ENCODE measurements around the gene UNC80. TPM values are rescaled to one million over a fixed set of nuclear protein-coding genes. Genes with fewer than 3 reads are reported as not detected.
A peak's percentile ranks its signal among the peaks of the same experiment; 100 is the strongest.

Gene UNC80
- total RNA-seq, 4 donors from 2014 or later: under 0.01 to 0.67 (median 0.06) TPM

DNA sequence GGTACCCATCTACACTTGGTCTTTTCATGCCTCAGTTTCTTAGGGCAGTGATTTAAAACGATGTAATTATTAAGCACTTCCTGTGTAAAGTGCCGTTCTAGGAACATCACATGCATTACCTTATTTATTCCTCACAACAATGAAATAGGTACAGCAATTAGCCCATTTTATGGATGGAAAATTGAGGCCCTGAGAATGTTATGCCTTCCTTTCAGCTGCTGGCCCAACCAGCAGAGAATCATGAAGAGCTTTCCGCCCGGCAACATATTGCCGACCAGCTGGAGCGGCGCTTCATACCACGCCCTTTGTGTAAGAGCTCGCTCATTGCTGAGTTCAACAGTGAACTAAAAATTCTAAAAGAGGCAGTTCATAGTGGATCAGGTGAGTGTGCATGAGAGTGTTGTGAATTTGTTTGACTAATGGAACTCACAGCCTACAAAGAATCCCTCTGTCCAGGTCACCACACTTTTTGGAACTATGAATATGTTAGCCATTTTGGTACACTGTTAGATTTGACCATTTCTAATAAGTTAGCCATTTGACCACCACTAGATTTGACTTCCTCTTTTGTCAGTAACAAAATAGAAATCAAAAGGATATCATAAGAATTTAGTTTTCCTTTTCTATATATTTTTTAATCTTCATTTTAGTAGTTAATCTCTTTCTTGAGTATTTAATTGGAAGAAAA, 205.2 kb downstream of the UNC80 start:
- TF ChIP-seq POLR2AphosphoS5 (IDR thresholded peaks at IDR 0.05) (no peak), POLR2A (IDR thresholded peaks at IDR 0.05) (no peak), EP300 (IDR thresholded peaks at IDR 0.05) (no peak)
- TF ChIP-seq, protein P1, sequence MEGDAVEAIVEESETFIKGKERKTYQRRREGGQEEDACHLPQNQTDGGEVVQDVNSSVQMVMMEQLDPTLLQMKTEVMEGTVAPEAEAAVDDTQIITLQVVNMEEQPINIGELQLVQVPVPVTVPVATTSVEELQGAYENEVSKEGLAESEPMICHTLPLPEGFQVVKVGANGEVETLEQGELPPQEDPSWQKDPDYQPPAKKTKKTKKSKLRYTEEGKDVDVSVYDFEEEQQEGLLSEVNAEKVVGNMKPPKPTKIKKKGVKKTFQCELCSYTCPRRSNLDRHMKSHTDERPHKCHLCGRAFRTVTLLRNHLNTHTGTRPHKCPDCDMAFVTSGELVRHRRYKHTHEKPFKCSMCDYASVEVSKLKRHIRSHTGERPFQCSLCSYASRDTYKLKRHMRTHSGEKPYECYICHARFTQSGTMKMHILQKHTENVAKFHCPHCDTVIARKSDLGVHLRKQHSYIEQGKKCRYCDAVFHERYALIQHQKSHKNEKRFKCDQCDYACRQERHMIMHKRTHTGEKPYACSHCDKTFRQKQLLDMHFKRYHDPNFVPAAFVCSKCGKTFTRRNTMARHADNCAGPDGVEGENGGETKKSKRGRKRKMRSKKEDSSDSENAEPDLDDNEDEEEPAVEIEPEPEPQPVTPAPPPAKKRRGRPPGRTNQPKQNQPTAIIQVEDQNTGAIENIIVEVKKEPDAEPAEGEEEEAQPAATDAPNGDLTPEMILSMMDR (IDR thresholded peaks at IDR 0.05): no peak
- Histone ChIP-seq H3K27ac (no peak overlapping the region), H3K36me3 (no peaks in the 10 kb centered on the region), H3K4me1 (no peaks in the 10 kb centered on the region), H3K9me3 (no peaks in the 10 kb centered on the region), H3K4me3 (no peak overlapping the region), H3K27me3 (peaks cover 5% of the 10 kb centered on the region)
- no peak for ATAC-seq
- 42 to 84% methylated on average over 2 to 9 of the region's 9 CpGs for WGBS, 2 donors (ENCODE audit: low coverage in 1 of 2)

DNA sequence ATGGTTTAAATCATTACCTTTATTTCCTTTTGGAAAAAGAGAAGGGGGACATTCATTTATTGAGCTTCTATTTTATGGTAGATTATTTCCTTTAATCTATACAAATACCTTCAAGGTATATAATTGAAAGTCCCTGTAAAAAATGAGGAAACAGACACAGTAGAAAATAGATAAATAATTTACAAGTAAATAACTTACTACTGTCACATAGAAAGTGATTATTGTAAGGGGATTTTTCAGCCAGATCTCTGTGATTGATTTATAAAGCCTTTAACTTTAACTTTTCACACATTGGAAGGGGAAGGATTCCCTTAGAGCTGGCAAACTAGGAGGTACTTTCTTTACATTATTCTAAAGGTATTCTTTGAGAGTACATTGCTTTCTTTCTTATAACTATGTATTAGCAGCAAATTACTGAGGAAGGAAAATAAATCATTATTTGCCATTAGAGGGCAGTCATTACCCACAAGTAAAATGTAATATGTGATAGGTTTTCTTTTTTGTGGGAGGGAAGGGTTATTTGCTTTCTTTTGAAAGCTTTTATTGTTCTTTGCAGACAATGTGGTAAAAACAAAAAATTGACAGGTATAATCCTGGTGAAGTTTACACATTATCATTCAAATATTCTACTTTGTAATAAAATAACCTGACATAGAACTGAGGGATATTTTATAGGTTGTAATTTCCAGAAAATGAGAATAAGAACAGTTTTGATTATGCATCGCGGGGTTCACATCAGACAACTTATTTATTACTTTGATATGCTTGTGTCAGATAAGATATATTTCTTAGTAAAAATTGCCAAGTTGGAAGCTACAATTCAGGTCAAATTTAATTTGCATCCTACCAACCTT, 206.0 kb downstream of the UNC80 start:
- 85 to 91% methylated on average over 2 of the region's 2 CpGs for WGBS, 2 donors (ENCODE audit: low coverage in 1 of 2)
- no peaks in the 10 kb centered on the region for H3K36me3 ChIP-seq
- no peak for ATAC-seq
- H3K4me3 ChIP-seq: no peak overlapping the region
- TF ChIP-seq EP300 (IDR thresholded peaks at IDR 0.05) (no peak), POLR2A (IDR thresholded peaks at IDR 0.05) (no peak), POLR2AphosphoS5 (IDR thresholded peaks at IDR 0.05) (no peak)
- TF ChIP-seq, protein P1 (IDR thresholded peaks at IDR 0.05): peak; percentile 53 to 68 (median 56)
- no peaks in the 10 kb centered on the region for H3K9me3 ChIP-seq
- H3K27me3 ChIP-seq: peaks cover 5% of the 10 kb centered on the region
- H3K27ac ChIP-seq: no peak overlapping the region
- H3K4me1 ChIP-seq: no peaks in the 10 kb centered on the region

DNA sequence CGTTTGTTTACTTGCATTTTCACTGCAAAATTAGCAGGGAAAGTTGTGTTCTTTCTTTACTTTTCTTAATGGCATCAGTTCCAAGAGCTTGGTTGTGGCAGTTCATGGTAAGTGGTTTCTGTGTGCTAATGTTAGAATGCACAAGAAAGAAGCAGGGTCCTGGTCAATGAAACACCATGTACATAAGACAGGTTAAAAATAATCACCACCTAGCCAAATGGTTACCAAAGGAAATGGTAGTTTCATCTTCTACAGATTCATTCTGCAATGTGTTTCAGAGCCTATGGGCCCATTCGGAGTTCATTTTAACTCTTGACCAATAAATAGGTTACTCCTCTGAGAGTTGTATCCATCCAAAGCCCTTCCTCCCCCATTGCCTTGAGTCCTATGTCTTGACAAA, 212.7 kb downstream of the UNC80 start:
- H3K4me1 ChIP-seq: no peaks in the 10 kb centered on the region
- H3K27me3 ChIP-seq: no peaks in the 10 kb centered on the region
- TF ChIP-seq, protein P1 (IDR thresholded peaks at IDR 0.05): no peak
- TF ChIP-seq EP300 (IDR thresholded peaks at IDR 0.05): no peak
- no peak for TF ChIP-seq POLR2A (IDR thresholded peaks at IDR 0.05)
- no peak for TF ChIP-seq POLR2AphosphoS5 (IDR thresholded peaks at IDR 0.05)

DNA sequence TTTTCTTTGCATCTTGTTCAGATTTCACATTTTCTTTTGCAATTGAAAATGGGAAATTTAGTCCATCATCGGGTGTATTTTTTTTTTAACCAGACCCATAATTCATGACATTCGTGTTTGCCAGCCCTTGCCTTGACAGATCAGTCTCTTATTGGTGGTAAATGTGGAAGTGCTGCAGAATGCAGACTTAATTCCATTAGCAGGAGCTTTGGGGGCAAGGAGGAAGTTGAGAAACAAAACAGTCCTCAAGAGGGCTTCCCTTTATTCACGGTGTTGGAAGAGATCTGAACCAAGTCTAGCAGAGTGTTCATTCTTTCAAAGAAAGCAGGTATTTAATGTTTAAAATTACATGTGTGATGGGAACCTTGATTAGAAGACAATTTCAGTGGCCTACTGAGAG, 214.2 kb downstream of the UNC80 start:
- H3K4me3 ChIP-seq: no peak overlapping the region
- H3K9me3 ChIP-seq: no peaks in the 10 kb centered on the region
- H3K27ac ChIP-seq: no peak overlapping the region
- 54 to 76% methylated on average over 3 of the region's 3 CpGs for WGBS, 2 donors (ENCODE audit: low coverage in 1 of 2)
- H3K27me3 ChIP-seq: no peaks in the 10 kb centered on the region
- TF ChIP-seq, protein P1 (IDR thresholded peaks at IDR 0.05): no peak
- TF ChIP-seq EP300 (IDR thresholded peaks at IDR 0.05) (no peak), POLR2A (IDR thresholded peaks at IDR 0.05) (no peak), POLR2AphosphoS5 (IDR thresholded peaks at IDR 0.05) (no peak)
- H3K36me3 ChIP-seq: no peaks in the 10 kb centered on the region
- ATAC-seq: no peak
- H3K4me1 ChIP-seq: no peaks in the 10 kb centered on the region

More for the DNA sequence above, 212.7 kb downstream of the UNC80 start:
- Histone ChIP-seq H3K9me3 (no peaks in the 10 kb centered on the region), H3K36me3 (no peaks in the 10 kb centered on the region), H3K27ac (no peak overlapping the region), H3K4me3 (no peak overlapping the region)
- WGBS, 2 donors (ENCODE audit: low coverage in 1 of 2): 70 to 95% methylated on average over 2 of the region's 2 CpGs
- no peak for ATAC-seq

Measured in gastroesophageal sphincter (tissue), 4 donors.